Skeletal muscle satellite cell (primary cell): ENCODE data around the gene MAGI3.
"Not testable (repeated sequence)": the region's sequence is repeated elsewhere in the genome, so short reads cannot be mapped to it uniquely, and the experiment has no call there.

Source experiments
- H3K27me3 ChIP-seq: 2 replicates; pipeline ENCODE4 v1.7.0; 2013; ENCODE audit warnings: low read length; ENCODE audit not compliant: control insufficient read depth, insufficient read depth
- H3K36me3 ChIP-seq: 2 replicates; pipeline ENCODE4 v1.7.0; 2013; ENCODE audit warnings: mild to moderate bottlenecking, control low read depth, low read length; ENCODE audit not compliant: insufficient read depth
- H3K4me1 ChIP-seq: 2 replicates; pipeline ENCODE4 v1.7.0; 2013; ENCODE audit warnings: low read length; ENCODE audit not compliant: control insufficient read depth, insufficient read depth
- H3K4me2 ChIP-seq: 2 replicates; pipeline ENCODE4 v1.7.0; 2013; ENCODE audit warnings: mild to moderate bottlenecking, low read length
- H3K4me3 ChIP-seq: 2 replicates; pipeline ENCODE4 v1.7.0; 2013; ENCODE audit warnings: low read length
- H3K9ac ChIP-seq: 2 replicates; pipeline ENCODE4 v1.7.0; 2013; ENCODE audit warnings: mild to moderate bottlenecking, low read depth, low read length, moderate library complexity
- H3K9me3 ChIP-seq: replicated peaks from 2 replicates; pipeline ENCODE4 v1.7.0; 2013; ENCODE audit warnings: mild to moderate bottlenecking, control low read depth, low read length

The MAGI3 gene

DNA sequence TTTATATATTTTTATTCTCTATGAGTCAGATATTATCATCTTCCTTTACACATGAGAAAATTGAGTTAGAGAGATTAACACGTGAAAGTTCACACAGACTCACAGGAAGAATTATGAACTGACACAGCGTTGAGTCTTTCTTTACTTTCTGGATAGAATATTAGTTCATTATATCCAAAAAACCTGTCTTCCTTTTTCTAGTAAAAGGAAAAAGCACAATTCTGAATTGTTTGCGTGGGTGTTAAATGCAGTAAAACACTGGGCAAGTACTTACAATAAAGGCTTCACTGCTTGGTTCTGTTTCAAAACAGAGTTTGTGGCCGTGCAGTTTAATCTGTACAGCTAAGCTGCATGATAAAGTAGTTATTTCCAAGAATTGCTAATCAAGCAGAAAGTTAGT, 10.8 kb downstream of the MAGI3 start:
- H3K9me3 ChIP-seq = no peaks in the 10 kb centered on the region

DNA sequence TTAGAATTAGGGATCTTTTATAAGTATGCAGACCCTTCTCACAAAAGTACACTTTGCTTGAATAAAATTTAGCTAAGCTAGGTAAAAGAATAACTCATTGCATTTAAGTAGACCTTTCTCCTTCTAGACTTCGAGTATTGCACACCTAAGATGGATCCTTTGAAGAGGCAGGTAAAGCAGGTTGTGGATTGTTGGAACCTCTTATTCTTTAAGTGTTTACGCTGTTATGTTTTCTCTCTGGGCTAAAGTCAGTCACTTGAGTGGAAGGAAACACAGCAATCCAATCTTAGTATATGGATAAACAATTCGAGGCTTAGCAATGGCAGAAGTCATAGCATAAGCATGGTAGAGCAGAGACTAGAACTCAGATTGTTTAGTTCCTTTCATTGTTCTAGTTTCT, 11.4 kb downstream of the MAGI3 start:
- Histone ChIP-seq H3K36me3 (no peaks in the 10 kb centered on the region), H3K4me2 (no peak overlapping the region), H3K27me3 (no peaks in the 10 kb centered on the region), H3K9ac (no peak overlapping the region), H3K4me3 (no peak overlapping the region), H3K9me3 (no peaks in the 10 kb centered on the region), H3K4me1 (peaks cover 15% of the 10 kb centered on the region)

More for the DNA sequence above, 10.8 kb downstream of the MAGI3 start:
- no peaks in the 10 kb centered on the region for H3K27me3 ChIP-seq
- H3K4me1 ChIP-seq = peaks cover 17% of the 10 kb centered on the region
- H3K9ac ChIP-seq = no peak overlapping the region
- peak overlapping the region; percentile 20 for H3K4me2 ChIP-seq
- no peak overlapping the region for H3K4me3 ChIP-seq
- no peaks in the 10 kb centered on the region for H3K36me3 ChIP-seq

DNA sequence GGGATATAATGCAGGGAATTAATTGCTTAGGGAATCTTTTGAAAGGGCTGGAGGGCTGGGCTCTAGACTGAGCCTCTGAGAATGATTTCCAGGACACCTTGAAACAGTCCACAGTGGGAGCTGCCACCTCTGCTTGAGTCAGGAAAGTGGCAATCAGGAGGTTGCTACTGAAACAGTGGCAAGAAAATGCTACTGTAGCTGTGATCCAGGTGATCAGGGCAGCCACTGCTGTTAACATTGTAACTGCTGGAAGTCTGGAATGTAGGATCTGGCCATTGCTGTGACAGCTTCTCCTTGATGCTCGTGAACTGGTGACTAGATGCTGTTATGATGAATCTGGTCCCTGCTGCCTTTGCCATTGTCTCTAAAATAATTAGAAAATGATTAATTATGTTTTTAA, 12.8 kb downstream of the MAGI3 start:
- Histone ChIP-seq H3K9ac (no peak overlapping the region), H3K27me3 (no peaks in the 10 kb centered on the region), H3K4me2 (no peak overlapping the region), H3K36me3 (no peaks in the 10 kb centered on the region), H3K4me3 (no peak overlapping the region), H3K9me3 (no peaks in the 10 kb centered on the region), H3K4me1 (peaks cover 7% of the 10 kb centered on the region)

- H3K4me3 ChIP-seq = no peak overlapping the region
- H3K4me2 ChIP-seq = no peak overlapping the region
- no peaks in the 10 kb centered on the region for H3K9me3 ChIP-seq
- no peaks in the 10 kb centered on the region for H3K27me3 ChIP-seq
- H3K4me1 ChIP-seq = peaks cover 7% of the 10 kb centered on the region
- H3K9ac ChIP-seq = no peak overlapping the region
- no peaks in the 10 kb centered on the region for H3K36me3 ChIP-seq
Observed at GRCh38 chr1:113405573-113405972, 15.3 kb downstream of the MAGI3 start.

DNA sequence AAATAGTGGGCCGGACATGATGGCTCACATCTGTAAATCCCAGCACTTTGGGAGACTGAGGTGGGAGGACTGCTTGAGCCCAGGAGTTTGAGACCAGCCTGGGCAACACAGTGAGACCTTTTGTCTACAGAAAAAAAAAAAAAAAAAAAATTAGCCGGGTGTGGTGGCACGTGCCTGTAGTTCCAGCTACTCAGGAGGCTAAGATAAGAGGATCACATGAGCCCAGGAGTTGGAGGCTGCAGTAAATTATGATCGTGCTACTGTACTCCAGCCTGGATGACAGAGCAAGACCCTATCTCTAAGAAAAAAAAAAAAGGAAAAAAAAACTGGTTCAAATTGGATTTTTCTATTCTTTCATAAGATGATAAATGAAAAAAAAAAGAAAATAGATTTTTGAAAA, 15.8 kb downstream of the MAGI3 start:
- not testable (repeated sequence) for H3K4me2 ChIP-seq, H3K9ac ChIP-seq, H3K4me1 ChIP-seq, H3K27me3 ChIP-seq, H3K9me3 ChIP-seq, H3K4me3 ChIP-seq, H3K36me3 ChIP-seq

DNA sequence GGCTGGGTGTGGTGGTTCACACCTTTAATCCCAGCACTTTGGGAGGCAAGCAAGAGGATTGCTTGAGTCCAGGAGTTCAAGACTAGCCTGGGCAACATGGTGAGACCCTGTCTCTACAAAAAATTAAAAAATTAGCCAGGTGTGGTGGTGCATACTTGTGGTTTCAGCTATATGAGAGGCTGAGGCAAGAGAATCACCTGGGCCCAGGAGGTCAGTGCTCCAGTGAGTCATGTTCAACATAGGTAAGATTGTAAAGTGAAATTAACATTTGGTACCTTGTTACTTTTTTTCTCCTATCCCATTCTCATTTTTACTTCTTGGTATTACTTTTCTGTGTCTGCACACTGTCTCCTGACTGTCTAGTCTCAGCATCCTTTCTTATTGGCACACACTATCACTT, 19.0 kb downstream of the MAGI3 start:
- no peaks in the 10 kb centered on the region for H3K9me3 ChIP-seq
- no peaks in the 10 kb centered on the region for H3K36me3 ChIP-seq
- H3K4me1 ChIP-seq = no peaks in the 10 kb centered on the region
- H3K9ac ChIP-seq = no peak overlapping the region
- H3K4me2 ChIP-seq = no peak overlapping the region
- H3K27me3 ChIP-seq = no peaks in the 10 kb centered on the region
- H3K4me3 ChIP-seq = no peak overlapping the region

DNA sequence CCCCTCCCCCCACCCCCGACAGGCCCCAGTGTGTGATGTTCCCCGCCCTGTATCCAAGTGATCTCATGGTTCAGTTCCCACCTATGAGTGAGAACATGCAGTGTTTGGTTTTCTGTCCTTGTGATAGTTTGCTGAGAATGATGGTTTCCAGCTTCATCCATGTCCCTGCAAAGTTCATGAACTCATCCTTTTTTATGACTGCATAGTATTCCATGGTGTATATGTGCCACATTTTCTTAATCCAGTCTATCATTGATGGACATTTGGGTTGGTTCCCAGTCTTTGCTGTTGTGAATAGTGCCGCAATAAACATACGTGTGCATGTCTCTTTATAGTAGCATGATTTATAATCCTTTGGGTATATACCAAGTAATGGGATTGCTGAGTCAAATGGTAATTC, 21.7 kb downstream of the MAGI3 start:
- not testable (repeated sequence) for H3K27me3 ChIP-seq, H3K4me1 ChIP-seq, H3K9me3 ChIP-seq, H3K36me3 ChIP-seq, H3K4me3 ChIP-seq, H3K9ac ChIP-seq, H3K4me2 ChIP-seq

GRCh38 chr1:113415310-113416070, 25.2 kb downstream of the MAGI3 start:
- Histone ChIP-seq H3K4me2 (no peak overlapping the region), H3K36me3 (no peaks in the 10 kb centered on the region), H3K27me3 (no peaks in the 10 kb centered on the region)

DNA sequence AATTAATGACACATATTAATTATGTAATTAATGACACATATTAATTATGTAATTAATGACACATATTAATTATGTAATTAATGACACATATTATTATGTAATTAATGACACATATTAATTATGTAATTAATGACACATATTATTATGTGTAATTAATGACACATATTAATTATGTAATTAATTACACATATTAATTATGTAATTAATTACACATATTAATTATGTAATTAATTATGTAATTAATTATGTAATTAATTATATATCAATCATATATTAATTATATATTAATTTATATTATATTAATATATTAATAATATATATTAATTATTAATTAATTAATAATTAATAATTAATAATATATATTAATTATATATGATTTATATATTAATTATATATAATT, 25.8 kb downstream of the MAGI3 start:
- not testable (repeated sequence) for H3K9me3 ChIP-seq, H3K4me1 ChIP-seq, H3K4me2 ChIP-seq, H3K36me3 ChIP-seq, H3K9ac ChIP-seq, H3K27me3 ChIP-seq, H3K4me3 ChIP-seq

More at GRCh38 chr1:113415310-113416070, 25.2 kb downstream of the MAGI3 start:
- Histone ChIP-seq H3K4me3 (no peak overlapping the region), H3K4me1 (no peaks in the 10 kb centered on the region), H3K9me3 (no peaks in the 10 kb centered on the region), H3K9ac (no peak overlapping the region)

- Histone ChIP-seq H3K9me3 (no peaks in the 10 kb centered on the region), H3K4me3 (no peak overlapping the region), H3K4me1 (no peaks in the 10 kb centered on the region), H3K4me2 (no peak overlapping the region), H3K36me3 (no peaks in the 10 kb centered on the region), H3K9ac (no peak overlapping the region), H3K27me3 (no peaks in the 10 kb centered on the region)
Observed at GRCh38 chr1:113416496-113416895, 26.2 kb downstream of the MAGI3 start.

- no peaks in the 10 kb centered on the region for H3K27me3 ChIP-seq
- no peak overlapping the region for H3K4me3 ChIP-seq
- no peaks in the 10 kb centered on the region for H3K9me3 ChIP-seq
- H3K4me2 ChIP-seq = no peak overlapping the region
- no peaks in the 10 kb centered on the region for H3K36me3 ChIP-seq
- no peaks in the 10 kb centered on the region for H3K4me1 ChIP-seq
- no peak overlapping the region for H3K9ac ChIP-seq
Observed at GRCh38 chr1:113422315-113423068, 32.2 kb downstream of the MAGI3 start.

DNA sequence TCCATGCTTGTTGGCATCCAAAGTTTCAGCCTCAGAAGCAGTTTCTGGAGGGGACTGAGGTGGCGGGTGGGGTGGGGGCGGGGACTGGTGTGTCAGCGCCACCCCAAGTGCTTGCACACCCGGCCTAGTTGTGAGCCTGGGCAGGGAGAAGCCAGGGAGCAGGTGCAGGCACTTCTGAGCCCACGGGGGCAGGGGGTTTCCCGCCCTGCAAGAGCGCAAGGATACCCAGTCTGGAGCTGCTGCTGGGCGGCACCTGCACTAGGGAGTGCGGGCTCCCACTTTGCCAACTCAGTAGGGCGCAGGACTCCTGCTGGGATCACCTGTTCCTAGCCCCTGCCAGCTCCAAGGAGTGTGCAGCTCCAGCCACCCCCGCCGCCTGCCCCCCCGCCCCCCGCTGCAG, 33.5 kb downstream of the MAGI3 start:
- no peak overlapping the region for H3K4me2 ChIP-seq
- no peaks in the 10 kb centered on the region for H3K4me1 ChIP-seq
- no peaks in the 10 kb centered on the region for H3K36me3 ChIP-seq
- H3K9ac ChIP-seq = no peak overlapping the region
- H3K4me3 ChIP-seq = no peak overlapping the region
- no peaks in the 10 kb centered on the region for H3K27me3 ChIP-seq
- no peaks in the 10 kb centered on the region for H3K9me3 ChIP-seq
